ENCODE measurements around the gene AKR1C4.

- TF ChIP-seq CTCF (IDR thresholded peaks at IDR 0.05) = no peak
- no peak for TF ChIP-seq POLR2A (IDR thresholded peaks at IDR 0.05)
These were observed 48.0 kb upstream of the AKR1C4 start for GRCh38 chr10:5148678-5149032.
